HG03565 (cell line): ENCODE measurements around the gene SRC.

ENCODE experiments used
- ATAC-seq: cut with Tn5 transposase; IDR thresholded peaks from one replicate; pipeline ENCODE4 v1.9.1; 2021; ENCODE audit warnings: mild to moderate bottlenecking, moderate library complexity; ENCODE audit not compliant: unreplicated experiment

The SRC gene

GRCh38 chr20:37348792-37349516 lies 3.0 kb downstream of the SRC start:
- no peak for ATAC-seq

- ATAC-seq, result no peak
Observed at GRCh38 chr20:37349517-37350491, 3.9 kb downstream of the SRC start.

GRCh38 chr20:37350649-37351574 lies 5.0 kb downstream of the SRC start:
- no peak for ATAC-seq

GRCh38 chr20:37351689-37352607 lies 6.0 kb downstream of the SRC start:
- no peak for ATAC-seq

GRCh38 chr20:37352608-37352980 lies 6.7 kb downstream of the SRC start:
- ATAC-seq, result no peak

GRCh38 chr20:37353285-37353849 lies 7.4 kb downstream of the SRC start:
- no peak for ATAC-seq

GRCh38 chr20:37354210-37355195 lies 8.6 kb downstream of the SRC start:
- ATAC-seq, result no peak

- no peak for ATAC-seq
Observed at GRCh38 chr20:37355252-37356180, 9.6 kb downstream of the SRC start.

GRCh38 chr20:37356387-37356786 lies 10.4 kb downstream of the SRC start:
- ATAC-seq, result no peak

- ATAC-seq, result no peak
Observed at GRCh38 chr20:37356961-37357371, 11.0 kb downstream of the SRC start.

- ATAC-seq, result no peak
Observed at GRCh38 chr20:37357481-37358365, 11.8 kb downstream of the SRC start.

GRCh38 chr20:37358366-37359150 lies 12.6 kb downstream of the SRC start:
- ATAC-seq, result no peak

- ATAC-seq, result no peak
Observed at GRCh38 chr20:37359331-37359730, 13.4 kb downstream of the SRC start.

GRCh38 chr20:37359836-37360235 lies 13.9 kb downstream of the SRC start:
- ATAC-seq, result no peak

GRCh38 chr20:37360391-37361115 lies 14.6 kb downstream of the SRC start:
- no peak for ATAC-seq
